Measurements from ENCODE around the gene ZSWIM5.
"Not testable (repeated sequence)": the region's sequence is repeated elsewhere in the genome, so short reads cannot be mapped to it uniquely, and the experiment has no call there.

The ZSWIM5 gene

DNA sequence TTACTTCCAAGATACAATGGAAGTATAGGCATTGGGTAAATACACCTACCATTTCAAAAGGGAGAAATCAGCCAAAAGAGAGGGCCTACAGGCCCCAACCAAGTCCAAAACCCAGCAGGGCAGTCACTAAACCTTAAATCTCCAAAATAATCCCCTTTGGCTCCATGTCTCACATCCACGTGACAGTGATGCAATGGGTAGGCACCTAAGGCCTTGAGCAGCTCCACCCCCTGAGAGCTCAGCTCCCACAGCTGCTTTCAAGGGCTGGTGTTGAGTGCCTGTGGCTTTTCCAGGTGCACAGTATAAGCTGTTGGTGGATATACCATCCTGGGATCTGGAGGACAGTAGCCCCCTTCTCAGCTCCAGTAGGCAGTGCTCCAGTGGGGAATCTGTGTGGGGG, 121.8 kb downstream of the ZSWIM5 start:
- ATAC-seq: no peak

DNA sequence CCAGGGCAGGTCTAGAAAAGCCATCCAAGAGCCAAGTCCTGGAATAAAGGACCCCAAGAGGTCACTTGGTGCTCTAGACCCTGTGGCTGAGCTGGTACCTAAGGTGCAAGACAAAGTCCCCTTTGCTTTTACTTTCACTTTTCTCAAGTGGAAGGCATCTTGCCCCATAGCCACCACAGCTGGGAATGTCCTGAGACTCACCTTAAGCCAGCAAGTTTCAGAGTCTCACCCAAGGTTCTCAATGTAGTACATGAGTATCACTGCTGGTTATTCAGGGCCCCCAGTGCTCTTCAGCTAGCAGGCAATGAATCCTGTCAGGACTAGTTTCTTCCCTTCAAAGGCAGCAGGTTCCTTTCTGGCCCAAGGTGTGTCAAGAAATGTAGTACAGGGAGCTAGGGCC, 126.9 kb downstream of the ZSWIM5 start:
- ATAC-seq: no peak

DNA sequence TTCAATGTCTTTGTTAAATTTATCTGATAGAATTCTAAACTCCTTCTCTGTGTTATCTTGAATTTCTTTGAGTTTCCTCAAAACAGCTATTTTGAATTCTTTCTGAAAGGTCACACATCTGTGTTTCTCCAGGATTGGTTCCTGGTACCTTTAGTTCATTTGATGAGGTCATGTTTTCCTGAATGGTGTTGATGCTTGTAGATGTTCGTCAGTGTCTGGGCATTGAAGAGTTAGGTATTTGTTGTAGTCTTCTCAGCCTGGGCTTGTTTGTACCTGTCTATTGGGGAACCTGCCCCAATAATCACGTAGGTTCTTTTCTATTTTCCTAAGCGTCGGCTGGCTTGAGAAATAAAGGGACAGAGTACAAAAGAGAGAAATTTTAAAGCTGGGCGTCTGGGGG, 129.4 kb downstream of the ZSWIM5 start:
- not testable (repeated sequence) for ATAC-seq

DNA sequence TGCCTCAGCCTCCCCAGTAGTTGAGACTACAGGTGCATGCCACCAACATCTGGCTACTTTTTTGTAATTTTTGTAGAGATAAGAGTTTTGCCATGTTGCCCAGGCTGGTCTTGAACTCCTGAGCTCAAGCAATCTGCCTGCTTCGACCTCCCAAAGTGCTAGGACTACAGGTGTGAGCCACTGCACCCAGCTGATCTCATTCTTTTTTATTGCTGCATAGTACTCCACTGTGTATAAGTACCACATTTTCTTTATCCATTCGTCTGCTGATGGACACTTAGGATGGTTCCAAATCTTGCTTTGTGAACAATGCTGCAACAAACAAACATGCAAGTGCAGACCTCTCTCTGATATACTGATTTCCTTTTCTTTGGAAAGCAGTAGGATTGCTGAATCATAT, 134.8 kb downstream of the ZSWIM5 start:
- ATAC-seq: no peak

DNA sequence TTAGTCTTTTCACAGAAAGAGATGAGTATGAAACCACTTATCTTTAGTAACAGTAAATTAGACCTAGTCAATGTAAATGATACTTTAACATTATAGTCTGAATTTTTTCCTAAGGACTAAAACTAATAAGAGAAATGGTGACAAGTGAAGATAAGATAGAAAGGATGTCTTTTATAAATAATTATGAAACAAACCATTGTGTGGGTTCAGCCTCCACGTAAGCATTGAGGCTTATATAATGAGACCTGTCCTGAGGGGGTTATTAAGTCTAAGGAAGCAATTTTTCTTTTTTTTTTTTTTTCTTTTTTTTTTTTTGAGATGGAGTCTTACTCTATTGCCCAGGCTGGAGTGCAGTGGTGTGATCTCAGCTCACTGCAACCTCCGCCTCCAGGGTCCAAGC, 138.6 kb downstream of the ZSWIM5 start:
- no peak for ATAC-seq

DNA sequence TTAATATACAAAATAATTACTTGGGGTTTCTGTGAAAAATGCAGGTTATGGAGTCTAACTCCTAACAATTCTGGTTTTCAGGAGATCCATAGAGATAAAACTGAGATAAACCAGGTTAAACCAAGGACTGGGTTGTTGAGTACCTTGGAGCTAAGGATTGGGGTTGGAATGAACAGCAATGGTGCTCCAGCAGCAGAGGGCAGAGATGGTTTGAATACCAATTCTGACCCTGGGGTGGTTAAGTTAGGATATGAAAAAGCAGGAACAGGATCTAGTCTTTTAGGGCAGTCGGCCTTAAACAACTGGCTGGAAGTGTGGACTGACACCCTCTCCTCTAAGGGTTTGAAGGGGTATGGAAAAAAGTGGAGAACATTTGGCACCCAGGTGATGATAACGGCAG, 141.3 kb downstream of the ZSWIM5 start:
- no peak for ATAC-seq

DNA sequence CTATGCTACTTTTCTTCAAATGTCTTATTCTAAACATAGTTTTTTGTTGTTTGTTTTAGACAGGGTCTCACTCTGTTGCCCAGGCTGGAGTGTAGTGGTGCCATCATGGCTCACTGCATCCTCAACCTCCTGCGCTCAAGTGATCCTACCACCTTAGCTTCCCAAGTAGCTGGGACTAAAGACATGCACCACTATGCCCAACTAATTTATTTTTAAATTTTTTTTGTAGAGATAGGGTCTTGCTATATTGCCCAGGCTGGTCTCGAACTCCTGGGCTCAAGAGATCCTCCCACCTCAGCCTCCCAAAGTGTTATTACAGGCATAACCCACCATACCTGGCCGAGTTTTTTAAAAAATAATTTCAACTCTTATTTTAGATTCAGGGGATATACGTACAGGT, 143.9 kb downstream of the ZSWIM5 start:
- not testable (repeated sequence) for ATAC-seq

DNA sequence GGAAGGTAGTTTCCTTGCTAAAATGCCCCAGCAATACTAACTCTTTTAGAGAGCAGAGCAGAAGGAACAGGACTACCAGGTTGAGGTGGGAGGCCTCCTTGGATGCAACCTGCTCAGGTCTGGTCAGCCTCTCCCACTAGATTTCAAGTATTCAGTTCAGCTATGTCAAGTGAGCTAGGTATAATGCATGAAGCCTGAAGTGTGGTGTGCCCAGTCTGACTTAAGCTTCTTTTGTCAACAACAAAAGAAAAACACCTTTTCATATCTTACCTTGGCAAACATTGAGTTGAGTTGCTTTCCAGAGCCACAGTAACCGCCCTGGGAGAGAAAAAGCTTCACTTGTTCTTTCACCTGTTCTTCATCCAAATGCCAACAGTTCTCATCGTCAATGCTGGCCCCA, 146.6 kb downstream of the ZSWIM5 start:
- ATAC-seq: no peak

DNA sequence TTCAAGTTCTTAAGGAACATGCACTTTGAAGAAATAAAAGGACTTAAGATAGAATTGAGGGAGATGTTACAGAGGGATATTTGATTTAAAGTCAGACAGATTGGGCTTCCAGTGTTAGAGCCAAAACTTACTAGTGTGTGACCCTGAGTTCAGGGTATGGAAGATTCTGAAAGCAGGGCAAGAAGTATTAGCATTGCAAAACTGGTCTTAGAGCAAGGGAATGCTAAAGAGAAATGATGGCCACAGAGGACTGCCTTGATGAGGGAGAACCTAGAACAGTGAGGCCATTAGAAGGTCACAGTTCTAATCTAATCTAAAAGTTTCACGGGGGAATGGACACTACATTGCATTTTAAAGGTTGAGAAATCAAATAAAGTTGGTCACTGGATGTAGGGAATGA, 148.9 kb downstream of the ZSWIM5 start:
- no peak for ATAC-seq

DNA sequence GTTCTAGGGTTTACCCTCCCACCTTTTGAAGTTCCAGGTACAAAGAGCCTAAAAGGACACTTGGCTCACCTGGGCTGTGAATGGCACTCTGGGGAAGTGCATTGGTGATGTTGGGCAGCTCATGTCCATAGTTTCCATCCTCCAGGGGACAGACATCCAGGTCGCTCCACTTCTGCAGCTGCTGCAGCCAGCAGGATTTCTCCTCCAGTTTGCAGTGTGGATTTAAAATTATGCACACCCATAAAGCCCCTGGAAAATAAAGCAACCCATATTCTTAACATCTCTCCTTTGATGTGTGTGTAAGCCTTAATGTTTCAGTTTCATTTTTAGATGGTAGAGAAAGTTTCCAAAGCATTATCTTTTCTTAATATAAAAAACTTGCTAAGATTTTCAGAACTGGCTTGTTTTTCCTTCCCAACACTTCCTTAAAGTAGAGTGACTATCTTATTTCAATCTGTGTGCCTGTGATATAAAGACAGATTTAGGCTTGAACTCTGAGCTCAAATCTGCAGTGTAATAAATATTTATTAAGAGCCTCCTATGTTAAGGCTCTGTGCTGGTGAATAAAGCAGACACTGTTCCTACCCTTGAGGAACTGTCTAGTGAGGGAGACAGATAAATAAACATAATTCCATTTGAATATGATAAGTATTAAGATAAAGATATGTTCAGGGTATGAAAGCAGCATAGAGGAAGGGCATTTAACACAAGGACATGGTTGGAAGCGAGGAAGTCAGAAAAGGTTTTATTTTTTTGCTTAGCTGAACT, 155.2 kb downstream of the ZSWIM5 start:
- ATAC-seq: peak; percentile 76 to 86

DNA sequence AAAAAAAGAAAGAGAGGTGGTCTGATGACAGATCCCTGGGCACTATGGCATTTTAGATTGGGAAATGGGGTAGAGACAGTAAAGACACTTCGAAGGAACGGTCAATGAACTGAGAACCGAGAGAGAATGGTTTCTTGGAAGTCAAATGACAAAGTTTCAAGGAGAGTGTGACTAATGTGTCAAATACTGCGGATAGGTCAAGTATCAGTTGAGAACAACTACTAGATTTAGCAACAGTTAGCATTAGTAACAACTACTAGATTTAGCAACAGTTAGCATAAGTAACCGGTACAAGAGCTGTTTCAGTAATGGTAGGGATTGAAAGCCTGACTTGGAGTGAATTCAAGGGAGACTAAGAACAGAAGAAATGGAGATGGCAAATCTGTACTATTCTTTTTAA, 159.4 kb downstream of the ZSWIM5 start:
- ATAC-seq: no peak

DNA sequence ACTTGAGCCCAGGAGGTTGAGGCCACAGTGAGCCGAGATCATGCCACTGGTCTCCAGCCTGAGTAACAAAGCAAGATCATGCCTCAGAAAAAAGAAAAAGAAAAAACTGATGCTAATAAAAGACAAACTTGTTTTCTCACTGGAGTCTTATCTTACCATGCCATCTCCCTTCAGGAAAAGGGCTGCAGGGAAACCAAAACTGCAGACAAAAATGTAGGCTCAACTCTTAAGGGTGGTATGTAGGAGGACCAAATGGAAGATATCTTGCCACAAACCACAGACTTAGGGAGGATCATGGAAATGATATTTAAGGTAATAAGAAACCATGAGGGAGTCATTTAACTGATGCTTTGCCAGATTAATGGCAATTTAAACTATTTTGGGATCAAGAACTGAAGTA, 161.5 kb downstream of the ZSWIM5 start:
- ATAC-seq: no peak

DNA sequence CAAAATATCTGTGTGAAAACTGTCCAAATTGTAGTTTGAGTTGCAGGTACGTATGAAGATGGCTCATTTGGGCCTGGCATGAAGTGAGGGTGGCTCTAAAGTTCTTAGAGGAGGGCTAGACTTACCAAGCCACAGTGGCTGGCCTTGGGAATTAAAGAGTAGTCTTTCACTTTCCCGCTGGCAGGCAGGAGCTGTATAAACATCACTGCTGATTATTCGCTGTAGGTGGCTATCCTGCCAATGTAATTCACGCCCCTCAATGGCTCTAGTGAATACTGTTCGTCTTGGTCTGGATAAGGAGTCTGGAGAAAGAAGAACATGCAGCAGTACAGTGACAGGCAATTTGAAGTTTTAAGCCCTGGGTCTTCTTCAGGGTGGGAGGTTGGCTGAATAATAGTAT, 163.3 kb downstream of the ZSWIM5 start:
- ATAC-seq: no peak

DNA sequence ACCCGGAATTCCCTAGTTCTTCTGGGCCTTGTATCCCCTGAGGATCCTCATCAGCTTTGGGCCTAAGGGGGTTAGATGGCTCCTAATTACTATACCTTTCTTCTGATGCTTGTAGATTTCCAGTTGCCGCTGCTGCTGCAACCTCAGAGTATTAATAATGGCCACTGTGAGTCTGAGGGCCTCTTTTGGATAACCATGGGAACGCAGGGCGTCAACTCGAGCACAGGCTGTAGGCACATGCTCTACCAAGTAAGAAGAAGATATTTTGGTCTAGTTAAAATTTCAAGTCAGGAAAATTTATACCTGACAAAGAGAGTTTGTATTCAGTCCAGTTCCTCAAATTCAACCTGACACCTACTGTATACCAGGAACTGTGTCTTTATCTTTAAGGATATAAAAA, 166.1 kb downstream of the ZSWIM5 start:
- no peak for ATAC-seq

DNA sequence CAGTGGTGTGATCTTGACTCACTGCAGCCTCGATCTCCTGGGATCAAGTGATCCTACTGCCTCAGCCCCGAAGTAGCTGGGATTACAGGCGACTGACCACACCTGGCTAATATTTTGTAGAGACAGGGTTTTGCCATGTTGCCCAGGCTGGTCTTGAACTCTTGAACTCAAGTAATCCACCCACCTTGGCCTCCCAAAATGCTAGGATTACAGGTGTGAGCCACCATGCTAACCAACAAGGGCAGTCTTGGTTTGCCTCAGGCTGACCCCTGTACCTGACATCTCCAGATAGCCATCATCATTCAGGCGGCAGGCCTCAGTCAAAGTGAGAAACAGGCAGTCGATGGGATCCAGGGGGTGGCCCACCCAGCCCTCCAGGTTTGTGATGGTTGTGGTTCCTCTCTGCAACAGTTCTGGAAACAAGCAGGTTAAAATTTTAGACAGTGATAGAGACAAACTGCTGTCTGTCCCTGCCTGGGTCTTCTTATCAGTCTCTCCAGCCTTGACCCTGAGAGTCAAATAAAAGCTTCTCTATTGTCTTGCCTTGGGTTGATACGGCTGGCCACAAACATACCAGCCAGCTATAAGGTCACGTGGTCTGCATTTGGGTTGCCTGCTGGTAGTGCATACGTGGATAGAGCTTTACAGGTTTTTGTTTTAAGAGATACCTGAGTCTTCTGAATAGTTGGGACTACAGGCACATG, 167.6 kb downstream of the ZSWIM5 start:
- no peak for ATAC-seq

DNA sequence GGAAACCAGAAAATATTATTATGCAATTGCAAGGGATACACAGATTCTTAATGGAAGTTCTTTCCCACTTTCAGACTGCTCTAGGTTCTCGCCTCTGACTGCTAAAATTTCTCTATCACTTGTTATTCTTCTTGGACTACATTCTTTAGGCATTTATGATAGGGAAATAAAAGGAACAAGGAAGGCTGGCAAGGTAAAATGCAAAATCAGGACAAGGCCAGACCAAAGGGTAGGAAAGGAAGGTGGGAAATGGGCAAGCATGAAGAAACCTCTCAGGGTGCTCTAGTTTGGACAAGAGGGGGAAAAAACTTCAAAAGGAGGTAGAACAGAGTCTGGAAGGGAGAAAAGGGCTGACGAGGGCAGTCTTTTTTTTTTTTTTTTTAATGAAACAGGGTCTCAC, 168.2 kb downstream of the ZSWIM5 start:
- no peak for ATAC-seq

DNA sequence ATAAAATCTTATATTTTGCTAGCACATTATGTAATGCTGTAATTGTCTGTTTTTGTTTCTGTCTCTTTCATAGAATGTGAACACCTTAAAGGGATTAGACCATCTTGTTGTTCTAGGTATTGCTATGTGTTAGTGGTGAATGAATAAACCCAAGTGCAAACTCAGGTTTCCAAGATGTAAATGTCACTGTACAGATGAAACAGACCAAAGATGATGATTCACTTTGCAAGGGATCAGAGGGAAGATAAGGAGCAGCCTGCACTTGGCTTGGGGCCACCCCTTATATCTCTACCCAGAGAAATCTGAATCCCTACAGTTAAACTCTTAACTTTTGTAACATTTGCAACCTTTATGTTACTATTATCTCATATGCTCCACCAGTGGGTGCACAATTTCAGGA, 168.9 kb downstream of the ZSWIM5 start:
- peak; percentile 55 for ATAC-seq

DNA sequence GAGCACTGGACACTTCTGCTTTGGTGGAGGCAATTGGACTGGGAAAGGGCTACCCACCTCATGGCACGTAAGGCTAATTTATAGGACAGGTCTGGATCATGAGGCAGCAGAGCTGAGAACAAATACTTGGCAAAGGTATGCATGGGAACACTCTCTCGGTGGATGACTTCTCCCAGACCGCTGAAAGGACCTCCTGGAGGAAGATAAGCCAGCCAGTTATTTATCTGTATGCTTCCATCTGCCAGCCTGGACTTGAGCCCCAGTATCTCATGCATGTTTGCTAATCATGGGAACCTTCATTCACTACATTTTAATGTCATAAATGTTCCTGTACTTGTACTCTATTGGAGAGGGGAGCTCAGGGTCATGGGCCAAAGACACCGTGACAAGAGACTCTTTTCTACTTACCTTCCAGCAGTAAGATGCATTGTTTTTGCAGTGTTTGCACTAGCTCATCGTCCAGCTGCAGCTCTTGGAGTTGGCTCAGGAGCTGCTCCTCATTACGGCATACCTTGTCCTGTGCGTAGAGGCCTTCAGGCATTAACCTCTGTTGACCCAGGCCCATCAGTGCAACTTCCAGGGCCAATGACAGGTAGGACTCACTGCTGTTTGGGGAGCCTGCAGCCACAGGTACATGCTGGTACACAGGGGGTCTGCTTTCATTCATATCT, 170.6 kb downstream of the ZSWIM5 start:
- no peak for ATAC-seq

DNA sequence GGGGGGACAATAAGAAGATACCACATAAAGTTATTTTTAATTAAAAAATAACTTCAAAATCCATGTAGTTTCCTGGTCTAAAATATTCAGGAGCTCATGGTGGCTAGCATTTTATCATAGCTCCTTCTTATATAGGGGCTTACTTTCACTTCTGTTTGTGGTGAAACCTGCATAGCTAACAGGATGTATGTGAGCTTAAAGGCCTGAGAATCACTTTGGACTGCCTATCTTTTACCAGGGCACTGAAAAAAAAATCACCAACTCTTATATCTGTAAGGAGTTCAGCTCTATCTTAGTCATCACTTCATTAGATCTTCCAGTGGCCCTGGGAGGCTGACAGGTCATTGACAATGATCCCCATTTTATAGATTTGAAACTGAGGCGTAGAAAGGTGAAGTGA, 173.0 kb downstream of the ZSWIM5 start:
- ATAC-seq: no peak

DNA sequence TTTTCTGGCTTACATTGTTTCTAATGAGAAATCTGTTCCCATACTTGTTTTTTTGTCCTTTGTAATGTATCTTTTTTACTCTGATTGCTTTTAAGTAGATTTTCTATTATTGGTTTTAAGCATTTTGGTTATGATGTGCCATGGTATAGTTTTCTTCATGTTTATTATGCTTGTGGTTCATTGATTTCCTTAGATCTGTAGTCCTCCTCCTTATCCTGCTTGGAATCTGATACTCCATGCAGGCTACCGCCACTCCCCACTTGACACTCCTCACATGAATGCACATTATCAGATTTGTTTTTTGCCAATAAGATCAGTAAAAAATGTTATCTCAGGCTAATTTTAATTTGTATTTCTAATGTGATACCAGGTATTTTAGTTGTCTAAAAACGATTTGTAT, 173.6 kb downstream of the ZSWIM5 start:
- ATAC-seq: no peak

DNA sequence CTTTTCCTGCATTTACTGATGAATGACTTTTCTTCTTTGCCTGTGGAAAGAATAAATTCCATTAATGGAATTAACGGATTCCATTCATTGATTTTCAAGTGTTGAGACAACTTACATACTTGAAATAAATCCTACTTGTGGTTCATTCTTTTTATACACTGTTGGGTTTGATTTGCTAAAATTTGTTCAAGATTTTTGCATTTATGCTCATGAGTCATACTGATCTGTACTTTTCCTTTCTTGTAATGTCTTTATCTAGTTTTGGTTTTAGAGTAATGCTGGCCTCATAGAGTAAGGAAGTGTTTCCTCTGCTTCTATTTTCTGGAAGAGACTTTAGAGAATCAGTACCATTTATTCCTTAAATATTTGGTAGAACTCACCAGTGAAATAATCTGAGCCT, 180.0 kb downstream of the ZSWIM5 start:
- ATAC-seq: peak; percentile 44 to 53

DNA sequence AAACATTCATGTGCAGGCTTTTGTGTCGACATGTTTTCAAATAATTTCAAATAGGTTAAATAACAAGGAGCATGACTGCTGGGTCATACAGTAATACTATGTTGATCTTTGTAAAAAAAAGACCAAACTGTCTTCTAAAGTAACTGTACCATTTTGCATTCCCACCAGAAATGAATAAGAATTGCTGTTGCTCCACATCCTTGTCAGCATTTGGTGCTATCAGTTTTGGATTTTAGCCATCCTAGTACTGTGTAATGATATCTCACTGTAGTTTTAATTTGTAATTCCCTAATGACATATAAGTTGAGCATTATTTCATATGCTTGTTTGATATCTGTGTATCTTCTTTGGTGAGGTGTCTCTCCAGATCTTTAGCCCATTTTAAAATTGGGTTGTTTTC, 182.7 kb downstream of the ZSWIM5 start:
- no peak for ATAC-seq

DNA sequence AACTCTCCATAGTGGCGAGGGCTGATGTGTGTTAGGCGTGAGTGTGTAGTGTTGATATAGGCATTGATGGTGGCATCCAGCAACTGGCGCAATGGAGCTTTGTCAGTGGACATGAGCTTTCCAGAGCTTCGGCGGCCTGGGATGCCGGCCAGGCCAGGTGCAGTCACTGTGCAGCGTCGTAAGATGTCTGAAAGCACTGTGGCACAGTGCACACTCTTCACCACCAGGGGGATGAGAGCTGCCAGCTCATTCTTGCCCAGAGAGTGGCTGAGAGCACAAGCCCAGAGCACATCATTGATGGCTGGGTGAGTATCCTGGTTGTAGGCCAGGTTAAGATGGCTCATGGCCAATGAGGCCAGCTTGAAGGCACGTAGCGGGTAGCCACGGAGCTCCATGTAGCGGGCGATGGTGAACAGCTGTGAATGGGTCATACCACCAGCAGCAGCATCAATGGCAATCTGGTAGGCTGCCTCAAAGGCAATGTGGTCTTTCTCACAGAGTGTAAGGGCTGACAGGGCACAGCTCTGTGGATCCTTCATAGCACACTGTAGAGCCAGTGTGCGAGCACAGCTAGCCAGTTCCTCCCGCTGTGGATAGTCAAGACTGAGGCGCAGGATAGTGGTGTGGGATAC, 187.7 kb downstream of the ZSWIM5 start:
- peak; percentile 83 to 90 for ATAC-seq

DNA sequence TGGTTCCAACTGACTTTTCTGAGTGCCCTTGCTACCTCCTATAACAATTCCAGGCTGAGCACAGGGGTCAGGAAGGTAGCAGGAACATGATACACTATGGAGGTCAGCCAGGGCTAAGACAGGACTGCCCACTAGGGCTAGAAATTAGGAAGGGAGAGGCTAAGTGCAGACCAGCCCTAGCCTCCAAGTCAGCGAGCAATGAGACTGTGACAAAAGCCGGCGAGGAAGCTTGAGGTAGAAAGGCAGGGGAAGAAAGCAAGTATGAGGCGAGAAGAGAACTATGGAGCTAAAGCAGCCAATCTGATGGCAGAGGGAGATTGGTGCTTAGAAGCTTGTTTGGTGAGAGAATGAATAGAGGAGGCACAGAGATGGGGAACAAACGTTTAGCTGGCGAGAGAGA, 189.6 kb downstream of the ZSWIM5 start:
- ATAC-seq: no peak

Measured in activated CD4-positive, CD25-positive, alpha-beta regulatory T cell treated with anti-CD3 and anti-CD28 coated beads, Interleukin-2, amount 50 U/mL, for 24 hours (primary cell).